AG04449 (cell line): ENCODE measurements around the gene CSKMT.
"Not testable (repeated sequence)": the region's sequence is repeated elsewhere in the genome, so short reads cannot be mapped to it uniquely, and the experiment has no call there.

Source experiments
- CTCF ChIA-PET: fragments of 350-600 bp; formaldehyde crosslinking; extraction: SDS; loops from one replicate; lab custom pipeline; 2021; ENCODE audit warnings: antibody characterized with exemption; lab: Yijun Ruan, JAX
- POLR2A ChIA-PET: fragments of 400-600, 350-600 bp; formaldehyde crosslinking; extraction: SDS; loops from one replicate; lab custom pipeline; 2020; ENCODE audit warnings: antibody characterized with exemption, inconsistent platforms; lab: Yijun Ruan, JAX
- DNase-seq: peaks from one replicate; pipeline ENCODE4 v3.0.0-alpha.2; 2010; ENCODE audit warnings: low read depth, low spot score
- H3K4me3 ChIP-seq: 2 replicates; pipeline ENCODE4 v1.5.1; 2011; ENCODE audit warnings: low read depth, mild to moderate bottlenecking, control low read depth, low read length
- CTCF ChIP-seq: IDR thresholded peaks from one replicate; pipeline ENCODE4 v1.5.1; 2011; ENCODE audit warnings: mild to moderate bottlenecking, moderate library complexity, low read length, control low read depth, inconsistent platforms; ENCODE audit not compliant: insufficient read depth; ENCODE audit errors: missing control alignments

The CSKMT gene

GRCh38 chr11:62688491-62688890 is 23.4 kb downstream of the CSKMT start:
- POLR2A ChIA-PET = interaction anchor here (2.0 to 3.6 kb wide), 4 partner anchors 18 to 153 kb away, joined by 6 to 43 read pairs (median 12); partner anchors contain the start of genes BSCL2, C11orf98 and CSKMT
- TF ChIP-seq CTCF = no peak
- peak overlapping the region; percentile 9; the same call in 1 of the 2 replicates for H3K4me3 ChIP-seq
- DNase-seq = no peak
- CTCF ChIA-PET = interaction anchor here (1.2 to 10.7 kb wide), 7 partner anchors 7 to 295 kb away, joined by 3 to 152 read pairs (median 8); partner anchors contain the start of genes BSCL2, GNG3, LBHD1 and UBXN1

DNA sequence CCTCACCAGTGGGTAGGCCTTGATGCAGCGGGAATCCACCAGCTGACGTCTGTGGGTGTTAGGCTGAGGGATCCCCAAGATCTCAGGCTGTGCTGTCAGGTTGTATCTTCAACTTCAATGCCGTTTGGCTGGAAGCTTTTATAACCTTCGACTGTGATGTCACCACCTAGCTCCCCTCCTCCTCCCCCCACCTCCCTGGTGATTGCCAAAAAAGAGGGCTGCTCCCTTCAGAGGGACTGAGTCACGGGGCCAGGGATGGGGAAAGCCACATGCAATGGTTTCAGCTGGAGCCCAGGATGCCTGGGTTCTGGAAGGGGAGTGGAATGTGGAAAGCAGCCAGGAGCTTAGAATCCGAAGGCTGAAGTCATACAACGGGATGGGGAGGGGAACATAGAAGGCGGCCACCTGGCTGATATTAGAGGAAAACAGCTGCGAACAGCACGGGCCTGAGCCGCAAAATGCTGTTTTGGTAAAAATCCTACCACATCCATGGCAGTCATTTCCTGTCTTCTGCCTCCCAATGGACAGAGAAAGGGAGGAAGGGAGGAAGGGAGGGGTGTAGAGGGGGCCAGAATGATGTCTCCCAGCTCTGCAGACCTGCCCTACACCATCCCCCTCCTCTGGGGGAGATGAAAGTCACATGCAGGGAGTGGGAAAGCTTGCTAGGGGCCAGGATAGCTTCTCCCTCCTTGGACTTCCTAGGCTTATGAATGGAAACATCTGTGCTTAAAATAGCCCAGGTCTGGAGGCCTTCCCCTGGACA is 24.5 kb downstream of the CSKMT start, which contains the start of gene LRRN4CL:
Gene LRRN4CL (minus strand): TSS at position 110 of the 763 bp plus-strand sequence. CDS start 1,022 bp downstream, outside the sequence.
- POLR2A ChIA-PET = interaction anchor here (0.8 to 3.6 kb wide), 14 partner anchors 9 to 152 kb away, joined by 3 to 43 read pairs (median 5); partner anchors contain the start of genes B3GAT3, BSCL2, C11orf98 and CSKMT
- DNase-seq = no peak
- CTCF ChIA-PET = interaction anchor here (0.6 to 10.7 kb wide), 13 partner anchors 8 to 310 kb away, joined by 3 to 152 read pairs (median 6); partner anchors contain the start of genes BSCL2, GNG3, LBHD1 and TUT1
- TF ChIP-seq CTCF = no peak
- H3K4me3 ChIP-seq = peak within 1 kb of the TSS; percentile 45

- CTCF ChIA-PET = interaction anchor here (0.5 to 10.7 kb wide), 15 partner anchors 11 to 312 kb away, joined by 3 to 152 read pairs (median 6); partner anchors contain the start of genes BSCL2, C11orf98, CSKMT and GNG3
- H3K4me3 ChIP-seq, DNase-seq: not testable (repeated sequence)
- POLR2A ChIA-PET = interaction anchor here (0.8 to 1.8 kb wide), 3 partner anchors 11 to 29 kb away, joined by 3 to 6 read pairs (median 5); partner anchors contain the start of genes C11orf98, CSKMT and LBHD1
Observed at GRCh38 chr11:62693624-62694023, 28.5 kb downstream of the CSKMT start.

DNA sequence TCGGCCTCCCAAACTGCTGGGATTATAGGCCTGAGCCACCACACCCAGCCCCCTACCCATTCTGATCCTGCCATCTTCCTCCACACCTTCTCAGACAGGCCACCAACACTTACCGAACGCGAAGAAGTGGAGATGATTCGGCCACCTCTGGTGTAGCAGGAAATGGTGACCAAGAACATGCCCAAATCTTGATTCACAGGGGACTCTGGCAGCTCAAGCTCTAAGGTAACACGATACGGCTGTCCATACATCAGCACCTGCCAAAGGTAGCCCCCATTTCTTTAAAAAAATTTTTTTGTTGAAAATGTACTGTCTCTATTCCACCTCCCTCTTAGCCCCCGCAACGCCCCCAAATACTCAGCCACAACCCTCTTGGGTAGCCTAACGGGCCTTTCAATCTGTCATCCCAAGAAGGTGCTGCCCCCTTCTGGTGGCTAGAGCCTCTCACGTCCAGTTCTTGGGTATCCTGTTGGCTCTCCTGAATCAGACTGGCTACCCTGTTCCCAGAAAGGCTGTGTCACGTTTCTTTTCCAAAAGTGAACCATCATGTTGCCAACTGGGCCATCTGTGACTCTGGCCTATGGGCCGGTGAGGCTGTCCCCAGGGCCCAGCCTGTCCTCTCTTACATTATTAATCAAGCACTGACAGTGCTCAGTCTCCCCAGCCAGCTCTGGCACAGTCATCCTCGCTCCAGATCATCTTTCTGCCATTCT is 29.5 kb downstream of the CSKMT start:
- ChIA-PET POLR2A (interaction anchor here (0.6 to 1.8 kb wide), 4 partner anchors 10 to 30 kb away, joined by 3 to 6 read pairs (median 4); partner anchors contain the start of genes C11orf98, CSKMT and LBHD1), CTCF (interaction anchor here (0.6 to 10.7 kb wide), 24 partner anchors 10 to 313 kb away, joined by 3 to 152 read pairs (median 4); partner anchors contain the start of genes BSCL2, C11orf98, CSKMT and GNG3)
- DNase-seq = no peak

DNA sequence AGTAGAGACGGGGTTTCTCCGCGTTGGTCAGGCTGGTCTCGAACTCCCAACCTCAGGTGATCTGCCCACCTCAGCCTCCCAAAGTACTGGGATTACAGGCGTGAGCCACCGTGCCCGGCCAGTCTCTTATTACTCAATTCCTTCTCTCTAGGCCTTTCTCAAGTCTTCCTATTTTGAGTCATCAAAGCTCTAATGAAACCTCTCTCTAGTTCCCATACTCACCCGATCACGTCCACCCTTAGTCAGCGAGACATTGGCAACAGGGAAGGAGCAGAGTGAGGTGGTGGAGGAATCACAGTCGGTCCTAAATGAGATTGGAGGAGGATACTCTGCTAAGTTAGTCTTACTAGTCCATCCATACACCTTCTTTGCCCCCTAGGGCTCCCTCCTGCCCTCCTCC is 37.1 kb downstream of the CSKMT start:
- ChIA-PET CTCF (interaction anchor here (1.4 to 11.2 kb wide), 2 partner anchors 10 to 21 kb away, joined by 5 to 152 read pairs; partner anchors contain the start of gene LRRN4CL), POLR2A (no interaction called here)
- no peak overlapping the region for H3K4me3 ChIP-seq
- DNase-seq = no peak
- TF ChIP-seq CTCF = no peak

More for the DNA sequence above, 29.5 kb downstream of the CSKMT start:
- H3K4me3 ChIP-seq = no peak overlapping the region
- peak; percentile 84 for TF ChIP-seq CTCF

- not testable (repeated sequence) for H3K4me3 ChIP-seq, DNase-seq
- ChIA-PET POLR2A (interaction anchor here (1.3 kb wide), 1 partner anchor 10 kb away, joined by 6 read pairs; no protein-coding TSS in a partner anchor), CTCF (interaction anchor here (1.3 to 11.2 kb wide), 2 partner anchors 12 to 308 kb away, joined by 3 to 152 read pairs; partner anchors contain the start of gene LRRN4CL)
Observed at GRCh38 chr11:62703921-62704320, 38.8 kb downstream of the CSKMT start.
